A673 (cell line): ENCODE data around the gene GRIPAP1. TPM values are rescaled to one million over a fixed set of nuclear protein-coding genes. Genes with fewer than 3 reads are reported as not detected.

Experiments used
- BruUV-seq: library from RNA; stranded (reverse); fragments of 400-500 nt; replicated peaks from 2 replicates; lab custom pipeline; 2021; lab: Mats Ljungman, UMichigan
- CTCF ChIA-PET: fragments of 300-600 bp; sonication (Branson Sonifier 250); formaldehyde crosslinking; loops from one replicate; lab custom pipeline; 2022; ENCODE audit warnings: antibody characterized with exemption; lab: Charles Lee
- POLR2A ChIA-PET: fragments of 300-600 bp; sonication (Branson Sonifier 250); formaldehyde crosslinking; loops from one replicate; lab custom pipeline; 2022; ENCODE audit warnings: antibody characterized with exemption; ENCODE audit not compliant: low non-redundant PET; lab: Charles Lee
- DNase-seq: peaks from one replicate; pipeline ENCODE4 v3.0.0-alpha.2; 2015; ENCODE audit warnings: low spot score
- H3K27ac ChIP-seq: fragments of 200-600 bp; sonication (generic); 2 replicates; pipeline ENCODE4 v1.5.1; 2016; ENCODE audit warnings: mixed run types, low read depth, mild to moderate bottlenecking, mixed read lengths, antibody characterized with exemption, low read length; ENCODE audit not compliant: poor library complexity, severe bottlenecking
- H3K27me3 ChIP-seq: fragments of 200-600 bp; sonication (generic); replicated peaks from 2 replicates; pipeline ENCODE4 v1.6.1; 2017; ENCODE audit warnings: mixed run types, low read depth, mild to moderate bottlenecking, mixed read lengths, antibody characterized with exemption, low read length; ENCODE audit not compliant: insufficient read depth, poor library complexity
- H3K36me3 ChIP-seq: fragments of 200-600 bp; sonication (generic); 2 replicates; pipeline ENCODE4 v1.6.1; 2016; ENCODE audit warnings: mixed run types, mild to moderate bottlenecking, mixed read lengths, antibody characterized with exemption, low read length; ENCODE audit not compliant: insufficient read depth, poor library complexity, severe bottlenecking
- H3K4me1 ChIP-seq: fragments of 200-600 bp; sonication (generic); 2 replicates; pipeline ENCODE4 v1.6.1; 2017; ENCODE audit warnings: mixed run types, mild to moderate bottlenecking, mixed read lengths, antibody characterized with exemption, low read length; ENCODE audit not compliant: insufficient read depth, poor library complexity, severe bottlenecking
- H3K4me3 ChIP-seq: fragments of 200-600 bp; sonication (generic); 2 replicates; pipeline ENCODE4 v1.5.1; 2016; ENCODE audit warnings: low read depth, mixed run types, mild to moderate bottlenecking, mixed read lengths, low read length; ENCODE audit not compliant: poor library complexity, severe bottlenecking
- H3K9me3 ChIP-seq: fragments of 200-600 bp; sonication (generic); 2 replicates; pipeline ENCODE4 v1.6.1; 2016; ENCODE audit warnings: mixed run types, low read depth, mild to moderate bottlenecking, mixed read lengths, antibody characterized with exemption, low read length; ENCODE audit not compliant: poor library complexity, severe bottlenecking
- CTCF ChIP-seq: fragments of 300-800, 200-600 bp; sonication (generic); conservative IDR thresholded peaks from 2 replicates; pipeline ENCODE4 v1.5.1; 2017; ENCODE audit warnings: low read depth, mild to moderate bottlenecking, antibody characterized with exemption, low read length, moderate library complexity, mixed read lengths
- EZH2 ChIP-seq: fragments of 200-600 bp; sonication (generic); IDR thresholded peaks from 2 replicates; pipeline ENCODE4 v1.6.1; 2017; ENCODE audit warnings: borderline replicate concordance, low read depth, mild to moderate bottlenecking, mixed read lengths, antibody characterized with exemption, low read length; ENCODE audit not compliant: poor library complexity, severe bottlenecking
- intact Hi-C: fragments of 100-400 bp; cut with micrococcal nuclease; formaldehyde crosslinking; loops from one replicate; pipeline ENCODE4 v1.10.0; 2022; ENCODE audit not compliant: unreplicated experiment
- total RNA-seq: library from RNA; stranded (reverse); gene quantifications from 2 replicates; pipeline ENCODE4 v1.2.3, GENCODE V29; 2021

Gene GRIPAP1
- total RNA-seq, 1 experiment from 2014 or later, result 64.0 TPM

GRCh38 chrX:48966796-48967579, 35.1 kb downstream of the GRIPAP1 start:
- DNase-seq, result no peak
- CTCF ChIA-PET, result no interaction called here
- Histone ChIP-seq H3K36me3 (no peaks in the 10 kb centered on the region), H3K4me3 (no peak overlapping the region), H3K9me3 (no peaks in the 10 kb centered on the region), H3K4me1 (peaks cover 7% of the 10 kb centered on the region), H3K27ac (no peak overlapping the region), H3K27me3 (no peaks in the 10 kb centered on the region)
- POLR2A ChIA-PET, result no interaction called here
- no TSS peak for BruUV-seq
- no peak for TF ChIP-seq EZH2
- TF ChIP-seq CTCF, result no peak
- intact Hi-C loops, result no loop called here

- no peak overlapping the region for H3K27ac ChIP-seq
- H3K27me3 ChIP-seq, result no peaks in the 10 kb centered on the region
- H3K36me3 ChIP-seq, result no peaks in the 10 kb centered on the region
- DNase-seq, result no peak
- CTCF ChIA-PET, result no interaction called here
- POLR2A ChIA-PET, result no interaction called here
- intact Hi-C loops, result no loop called here
- TF ChIP-seq EZH2 (no peak), CTCF (no peak)
- no TSS peak for BruUV-seq
- H3K4me3 ChIP-seq, result no peak overlapping the region
- H3K9me3 ChIP-seq, result no peaks in the 10 kb centered on the region
- H3K4me1 ChIP-seq, result no peaks in the 10 kb centered on the region
Observed at GRCh38 chrX:48965959-48966358, 36.1 kb downstream of the GRIPAP1 start.

GRCh38 chrX:48961585-48962091, 40.4 kb downstream of the GRIPAP1 start:
- intact Hi-C loops, result no loop called here
- CTCF ChIA-PET, result no interaction called here
- no peak for TF ChIP-seq CTCF
- TF ChIP-seq EZH2, result no peak
- Histone ChIP-seq H3K9me3 (no peaks in the 10 kb centered on the region), H3K27me3 (no peaks in the 10 kb centered on the region), H3K4me1 (no peaks in the 10 kb centered on the region), H3K36me3 (no peaks in the 10 kb centered on the region), H3K4me3 (no peak overlapping the region), H3K27ac (no peak overlapping the region)
- POLR2A ChIA-PET, result no interaction called here
- no peak for DNase-seq
- no TSS peak for BruUV-seq
